ENCODE data around the gene ODAD2. TPM values are rescaled to one million over a fixed set of nuclear protein-coding genes. Genes with fewer than 3 reads are reported as not detected.

Gene ODAD2, protein sequence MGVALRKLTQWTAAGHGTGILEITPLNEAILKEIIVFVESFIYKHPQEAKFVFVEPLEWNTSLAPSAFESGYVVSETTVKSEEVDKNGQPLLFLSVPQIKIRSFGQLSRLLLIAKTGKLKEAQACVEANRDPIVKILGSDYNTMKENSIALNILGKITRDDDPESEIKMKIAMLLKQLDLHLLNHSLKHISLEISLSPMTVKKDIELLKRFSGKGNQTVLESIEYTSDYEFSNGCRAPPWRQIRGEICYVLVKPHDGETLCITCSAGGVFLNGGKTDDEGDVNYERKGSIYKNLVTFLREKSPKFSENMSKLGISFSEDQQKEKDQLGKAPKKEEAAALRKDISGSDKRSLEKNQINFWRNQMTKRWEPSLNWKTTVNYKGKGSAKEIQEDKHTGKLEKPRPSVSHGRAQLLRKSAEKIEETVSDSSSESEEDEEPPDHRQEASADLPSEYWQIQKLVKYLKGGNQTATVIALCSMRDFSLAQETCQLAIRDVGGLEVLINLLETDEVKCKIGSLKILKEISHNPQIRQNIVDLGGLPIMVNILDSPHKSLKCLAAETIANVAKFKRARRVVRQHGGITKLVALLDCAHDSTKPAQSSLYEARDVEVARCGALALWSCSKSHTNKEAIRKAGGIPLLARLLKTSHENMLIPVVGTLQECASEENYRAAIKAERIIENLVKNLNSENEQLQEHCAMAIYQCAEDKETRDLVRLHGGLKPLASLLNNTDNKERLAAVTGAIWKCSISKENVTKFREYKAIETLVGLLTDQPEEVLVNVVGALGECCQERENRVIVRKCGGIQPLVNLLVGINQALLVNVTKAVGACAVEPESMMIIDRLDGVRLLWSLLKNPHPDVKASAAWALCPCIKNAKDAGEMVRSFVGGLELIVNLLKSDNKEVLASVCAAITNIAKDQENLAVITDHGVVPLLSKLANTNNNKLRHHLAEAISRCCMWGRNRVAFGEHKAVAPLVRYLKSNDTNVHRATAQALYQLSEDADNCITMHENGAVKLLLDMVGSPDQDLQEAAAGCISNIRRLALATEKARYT
- 0.26 and 1.3 TPM in 2 replicates for total RNA-seq

DNA sequence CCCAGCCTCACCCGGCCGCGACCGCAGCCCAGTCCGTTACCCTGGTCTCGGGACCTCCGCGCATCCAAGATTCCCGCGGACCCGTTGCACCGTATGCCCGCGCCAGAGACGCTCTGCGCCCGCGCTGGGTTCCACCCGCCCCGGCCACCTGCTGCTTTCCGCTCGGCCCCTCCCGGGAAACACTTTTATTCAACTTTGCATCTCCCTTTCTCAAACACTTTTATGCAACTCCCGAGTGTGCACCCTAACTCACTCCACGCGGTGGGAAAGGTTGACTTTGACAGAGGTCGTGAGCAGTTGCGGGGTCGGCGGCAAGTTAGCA is at the start of gene ODAD2:
TSS of gene ODAD2 (minus strand) at position 126 of the 322 bp plus-strand sequence. CDS start 3,937 bp downstream, outside the sequence.

All from smooth muscle cell of the pulmonary artery (primary cell).